GM12873 (cell line): ENCODE data around the gene TMEM272.

Experiments
- CTCF ChIP-seq: IDR thresholded peaks from 2 replicates; pipeline ENCODE4 v1.5.1; 2012; ENCODE audit warnings: low read depth, mild to moderate bottlenecking, moderate library complexity, low read length, control low read depth; ENCODE audit not compliant: insufficient read depth; ENCODE audit errors: missing control alignments

The TMEM272 gene

GRCh38 chr13:51823359-51823758, 21.6 kb downstream of the TMEM272 start:
- no peak for TF ChIP-seq CTCF

GRCh38 chr13:51822106-51822815, 22.7 kb downstream of the TMEM272 start:
- TF ChIP-seq CTCF: no peak

- no peak for TF ChIP-seq CTCF
Measured at GRCh38 chr13:51821606-51822005, 23.4 kb downstream of the TMEM272 start.

GRCh38 chr13:51820016-51820597, 24.9 kb downstream of the TMEM272 start:
- TF ChIP-seq CTCF: no peak

GRCh38 chr13:51819544-51819943, 25.4 kb downstream of the TMEM272 start:
- TF ChIP-seq CTCF: no peak

GRCh38 chr13:51818781-51819511, 26.0 kb downstream of the TMEM272 start:
- no peak for TF ChIP-seq CTCF

GRCh38 chr13:51818276-51818675, 26.7 kb downstream of the TMEM272 start:
- peak; percentile 17 for TF ChIP-seq CTCF
